ENCODE data around the gene SDR42E1. TPM values are rescaled to one million over a fixed set of nuclear protein-coding genes. Genes with fewer than 3 reads are reported as not detected.

The SDR42E1 gene
- total and polyA plus RNA-seq, 9 of the 15 experiments (the other 6 are each of a cell fraction or from before 2014, with no cell fraction given), result 0.13 to 1.3 (median 0.42) TPM

- intact Hi-C loops (cut with micrococcal nuclease), result no loop called here
- H3K27me3 ChIP-seq (ENCODE audit: control insufficient read depth in 2 of 2, insufficient read depth in 2 of 2, low read length in 2 of 2), result peaks cover 0 to 5% of the 10 kb centered on the region in 2 experiments; a peak in 2 of 5 replicates
- H3K36me3 ChIP-seq (ENCODE audit: control insufficient read depth, insufficient read depth, low read length), result no peaks in the 10 kb centered on the region
- no peaks in the 10 kb centered on the region for H3K9me3 ChIP-seq (replicated peaks; ENCODE audit: control insufficient read depth, insufficient read depth, low read depth, low read length)
- H3K4me3 ChIP-seq, result no peak overlapping the region
- H3K79me2 ChIP-seq (ENCODE audit: control insufficient read depth, insufficient read depth, low read length), result no peaks in the 10 kb centered on the region
- BruUV-seq (replicated peaks), result no TSS peak
- in situ Hi-C loops (cut with MboI), result no loop called here
- TF ChIP-seq BCOR (IDR thresholded peaks at IDR 0.05), result no peak
- TF ChIP-seq ZNF212 (CRISPR knock-in tag; IDR thresholded peaks at IDR 0.05), result no peak
- no peak for TF ChIP-seq ZNF77 (CRISPR knock-in tag; IDR thresholded peaks at IDR 0.05)
- no peak for TF ChIP-seq SMARCA4 (IDR thresholded peaks at IDR 0.05)
- no peak for TF ChIP-seq ZNF347 (CRISPR knock-in tag; IDR thresholded peaks at IDR 0.05; ENCODE audit: low read depth)
- TF ChIP-seq PML (IDR thresholded peaks at IDR 0.05; ENCODE audit: low read length), result no peak
- no peak for TF ChIP-seq CBX1 (IDR thresholded peaks at IDR 0.05; ENCODE audit: low read depth)
- no peak for TF ChIP-seq ZNF655 (CRISPR knock-in tag; IDR thresholded peaks at IDR 0.05)
- TF ChIP-seq FOXJ3 (CRISPR knock-in tag; IDR thresholded peaks at IDR 0.05), result no peak
- no peak for TF ChIP-seq POLR3A (IDR thresholded peaks at IDR 0.05; ENCODE audit: borderline replicate concordance, extremely low read depth, insufficient read depth, insufficient read length)
- no peak for TF ChIP-seq SIN3A (IDR thresholded peaks at IDR 0.05; ENCODE audit: borderline replicate concordance in 2 of 2, control insufficient read depth in 1 of 2, low read depth in 2 of 2, low read length in 2 of 2)
- H3K27ac ChIP-seq (ENCODE audit: extremely low read depth, low read depth, low read length), result no peak overlapping the region
- no peaks in the 10 kb centered on the region for H3K9me1 ChIP-seq (ENCODE audit: control insufficient read depth, insufficient read depth, low read length)
- DNase-seq (ENCODE audit: extremely low read depth in 1 of 4, low spot score in 3 of 4) (no peak), ATAC-seq (no peak), FAIRE-seq (no peak)
- H2AFZ ChIP-seq (ENCODE audit: low read depth, low read length), result no peak overlapping the region
- no peaks in the 10 kb centered on the region for H4K20me1 ChIP-seq (replicated peaks; ENCODE audit: control insufficient read depth, insufficient read depth, low read length)
- WGBS (ENCODE audit: insufficient coverage, low coverage, missing lambda C conversion rate), result 1% methylated on average over 4 of the region's 4 CpGs
- ChIA-PET CTCF (ENCODE audit: low intra/inter-chr PET ratio) (no interaction called here), POLR2A (interaction anchor here (1.2 to 1.3 kb wide), 2 partner anchors 17 to 23 kb away, joined by 3 read pairs; no protein-coding TSS in a partner anchor)
- H3K4me1 ChIP-seq (replicated peaks in 1 of 2; ENCODE audit: control insufficient read depth in 2 of 2, insufficient read depth in 2 of 2, low read length in 2 of 2), result no peaks in the 10 kb centered on the region
- no peak overlapping the region for H3K4me2 ChIP-seq (ENCODE audit: insufficient read depth, low read length)
- H3K9ac ChIP-seq (ENCODE audit: insufficient read depth in 1 of 2, low read depth in 2 of 2, low read length in 2 of 2), result no peak overlapping the region
Measured at GRCh38 chr16:82037251-82037650, 26.0 kb upstream of the SDR42E1 start.
